Activated CD8-positive, alpha-beta T cell treated with anti-CD3 and anti-CD28 coated beads, Interleukin-2, amount 10 ng/mL, durations not matched to agents 7 days and 5 days (primary cell): ENCODE results near the gene IL20RB. TPM values are rescaled to one million over a fixed set of nuclear protein-coding genes. Genes with fewer than 3 reads are reported as not detected.

Source experiments
- ATAC-seq: fragments of 150-1000 bp; cut with Tn5 transposase; one replicate; pipeline ENCODE4 v1.10.0; 2021; ENCODE audit warnings: moderate library complexity
- CTCF ChIA-PET: fragments of 350-600 bp; sonication (Branson Sonifier 250); formaldehyde crosslinking; loops from one replicate; lab custom pipeline; 2021; ENCODE audit warnings: antibody characterized with exemption; lab: Charles Lee
- POLR2A ChIA-PET: fragments of 350-600 bp; sonication (Branson Sonifier 250); formaldehyde crosslinking; loops from one replicate; lab custom pipeline; 2021; ENCODE audit warnings: antibody characterized with exemption; lab: Charles Lee
- DNase-seq: peaks from one replicate; pipeline ENCODE4 v3.0.0-alpha.2; 2020
- H3K27ac Mint-ChIP-seq: one replicate; pipeline ENCODE4 v1.8.0; 2021; ENCODE audit warnings: mild to moderate bottlenecking, mixed read lengths
- H3K27me3 Mint-ChIP-seq: one replicate; pipeline ENCODE4 v1.8.0; 2021; ENCODE audit warnings: low read depth, mixed read lengths
- H3K36me3 Mint-ChIP-seq: one replicate; pipeline ENCODE4 v1.8.0; 2021; ENCODE audit warnings: low read depth, mixed read lengths
- H3K4me1 Mint-ChIP-seq: one replicate; pipeline ENCODE4 v1.8.0; 2021; ENCODE audit warnings: low read depth, mixed read lengths
- H3K4me3 Mint-ChIP-seq: one replicate; pipeline ENCODE4 v1.8.0; 2021; ENCODE audit warnings: mild to moderate bottlenecking, mixed read lengths
- H3K9me3 Mint-ChIP-seq: one replicate; pipeline ENCODE4 v1.8.0; 2022; ENCODE audit warnings: mixed read lengths; ENCODE audit not compliant: insufficient read depth
- total RNA-seq, 2 experiments: library from RNA; stranded (reverse); gene quantifications; one replicate each; pipeline ENCODE4 v1.2.3, GENCODE V29; 2021

IL20RB gene
- total RNA-seq, 2 experiments from 2014 or later: 1.6 to 2.1 TPM

- no peak for DNase-seq
- peaks cover 36% of the 10 kb centered on the region for H3K36me3 Mint-ChIP-seq
- H3K9me3 Mint-ChIP-seq: peaks cover 4% of the 10 kb centered on the region
- H3K4me1 Mint-ChIP-seq: peaks cover 20% of the 10 kb centered on the region
- no peaks in the 10 kb centered on the region for H3K27me3 Mint-ChIP-seq
- no peak overlapping the region for H3K27ac Mint-ChIP-seq
- no peak overlapping the region for H3K4me3 Mint-ChIP-seq
- CTCF ChIA-PET: no interaction called here
- ATAC-seq: no peak
- POLR2A ChIA-PET: interaction anchor here (1.1 kb wide), 1 partner anchor 67 kb away, joined by 3 read pairs; no protein-coding TSS in a partner anchor
Observed at GRCh38 chr3:136928240-136928639, 29.5 kb upstream of the IL20RB start.

DNA sequence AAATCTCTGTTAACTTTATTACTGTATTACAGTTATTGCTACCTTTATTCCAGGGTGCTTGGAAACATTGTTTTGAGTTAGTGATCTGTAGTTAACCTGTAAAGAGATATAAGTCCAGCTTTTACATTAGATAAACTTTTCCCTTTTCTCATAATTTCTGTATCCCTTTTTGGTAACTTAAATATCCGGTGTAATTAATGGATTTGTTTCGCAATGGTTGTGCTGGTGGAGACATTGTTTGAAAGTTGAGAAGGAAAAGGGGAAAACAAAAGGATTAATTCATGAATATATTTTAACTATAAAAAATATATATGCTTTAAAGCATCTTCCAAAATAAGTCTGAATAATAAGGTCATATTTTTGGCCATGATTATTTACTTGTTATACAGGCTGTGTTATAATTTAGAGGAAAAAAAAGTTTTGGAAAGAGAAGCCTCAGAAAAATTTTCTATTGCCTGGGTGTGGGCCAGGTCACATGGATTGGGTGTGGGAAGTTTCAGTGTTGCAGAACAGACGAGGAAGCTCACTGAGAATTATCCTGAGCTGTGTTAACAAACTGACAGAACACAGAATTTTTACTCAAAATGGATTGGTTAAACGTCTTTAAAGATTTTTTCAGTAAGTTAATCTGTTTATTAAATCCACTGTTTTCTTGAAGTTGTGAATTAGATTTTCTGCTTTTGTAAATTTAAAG lies 27.7 kb upstream of the IL20RB start:
- ChIA-PET CTCF (interaction anchor here (0.8 to 1.4 kb wide), 2 partner anchors 11 to 178 kb away, joined by 3 read pairs; no protein-coding TSS in a partner anchor), POLR2A (no interaction called here)
- no peak for ATAC-seq
- Mint-ChIP-seq H3K36me3 (peaks cover 49% of the 10 kb centered on the region), H3K9me3 (peaks cover 4% of the 10 kb centered on the region), H3K27ac (no peak overlapping the region), H3K4me1 (peaks cover 23% of the 10 kb centered on the region), H3K27me3 (no peaks in the 10 kb centered on the region), H3K4me3 (no peak overlapping the region)
- DNase-seq: no peak

- H3K9me3 Mint-ChIP-seq: peaks cover 4% of the 10 kb centered on the region
- H3K36me3 Mint-ChIP-seq: peaks cover 60% of the 10 kb centered on the region
- H3K27me3 Mint-ChIP-seq: no peaks in the 10 kb centered on the region
- H3K27ac Mint-ChIP-seq: no peak overlapping the region
- ChIA-PET POLR2A (no interaction called here), CTCF (interaction anchor here (1.4 kb wide), 1 partner anchor 12 kb away, joined by 3 read pairs; no protein-coding TSS in a partner anchor)
- ATAC-seq: no peak
- DNase-seq: no peak
- H3K4me3 Mint-ChIP-seq: no peak overlapping the region
- peaks cover 23% of the 10 kb centered on the region for H3K4me1 Mint-ChIP-seq
Observed at GRCh38 chr3:136931606-136932005, 26.2 kb upstream of the IL20RB start.

- Mint-ChIP-seq H3K9me3 (peaks cover 9% of the 10 kb centered on the region), H3K4me1 (peaks cover 23% of the 10 kb centered on the region), H3K36me3 (peaks cover 63% of the 10 kb centered on the region), H3K27me3 (no peaks in the 10 kb centered on the region), H3K27ac (no peak overlapping the region), H3K4me3 (no peak overlapping the region)
- ATAC-seq: no peak
- CTCF ChIA-PET: no interaction called here
- no peak for DNase-seq
- POLR2A ChIA-PET: no interaction called here
Observed at GRCh38 chr3:136932523-136932922, 25.3 kb upstream of the IL20RB start.

DNA sequence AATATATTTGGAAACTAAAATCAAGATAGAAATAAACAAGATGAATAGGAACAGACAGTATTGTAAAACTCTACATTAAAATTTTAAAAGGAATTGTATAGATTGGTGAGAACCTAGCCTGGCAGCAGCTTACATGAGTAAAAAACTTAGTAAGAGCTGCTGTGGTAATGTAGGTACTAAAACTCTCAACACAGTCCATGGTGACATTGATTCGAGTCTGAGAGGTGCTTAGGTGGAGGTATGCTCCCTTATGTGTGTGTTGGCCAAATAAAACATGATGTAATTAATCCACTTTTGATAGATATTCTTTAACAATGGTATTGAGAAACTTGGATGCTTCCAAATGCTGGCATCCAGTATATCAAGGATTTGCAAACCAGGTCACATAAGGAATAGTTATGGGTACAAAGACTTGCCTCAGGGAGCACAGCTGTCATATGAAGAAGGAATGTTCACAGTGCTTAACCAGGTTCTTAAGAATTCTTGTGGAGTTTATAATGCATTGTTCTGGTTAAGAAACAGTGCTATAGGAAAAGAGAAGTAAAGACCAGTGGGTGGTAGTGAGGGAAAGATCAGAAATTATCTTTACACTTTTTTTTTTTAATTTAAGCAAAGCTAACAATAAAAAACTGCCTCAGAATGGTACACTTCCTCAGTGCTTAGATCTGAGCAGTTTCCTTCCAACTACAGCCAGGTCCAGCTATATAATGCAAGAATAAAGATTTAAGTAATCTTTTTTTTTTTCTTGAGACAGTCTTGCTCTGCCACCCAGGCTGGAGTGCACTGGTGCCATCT lies 24.6 kb upstream of the IL20RB start:
- no peak for ATAC-seq
- ChIA-PET POLR2A (no interaction called here), CTCF (no interaction called here)
- H3K27ac Mint-ChIP-seq: no peak overlapping the region
- no peaks in the 10 kb centered on the region for H3K27me3 Mint-ChIP-seq
- DNase-seq: no peak
- H3K4me3 Mint-ChIP-seq: no peak overlapping the region
- peaks cover 5% of the 10 kb centered on the region for H3K9me3 Mint-ChIP-seq
- H3K4me1 Mint-ChIP-seq: peaks cover 25% of the 10 kb centered on the region
- H3K36me3 Mint-ChIP-seq: peaks cover 62% of the 10 kb centered on the region

DNA sequence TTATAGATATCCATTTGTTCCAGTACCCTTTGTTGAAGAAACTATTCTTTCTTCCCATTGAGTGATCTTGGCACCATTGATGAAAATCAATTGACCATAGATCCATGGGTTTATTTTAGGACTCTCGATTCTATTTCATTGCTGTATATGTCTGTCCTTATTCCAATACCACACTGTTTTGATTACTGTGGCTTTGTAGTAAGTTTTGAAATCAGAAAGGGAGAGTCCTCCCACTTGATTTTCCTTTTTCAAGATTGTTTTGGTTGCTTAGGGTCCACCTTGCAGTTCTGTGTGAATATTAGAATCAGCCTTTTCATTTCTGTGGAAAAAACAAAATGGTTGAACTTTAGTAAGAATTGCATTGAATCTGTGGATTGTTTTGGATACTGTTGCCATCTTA lies 20.6 kb upstream of the IL20RB start:
- Mint-ChIP-seq H3K4me3 (no peak overlapping the region), H3K4me1 (peaks cover 29% of the 10 kb centered on the region), H3K27me3 (no peaks in the 10 kb centered on the region), H3K27ac (no peak overlapping the region), H3K9me3 (peaks cover 5% of the 10 kb centered on the region), H3K36me3 (peaks cover 47% of the 10 kb centered on the region)
- DNase-seq (no peak), ATAC-seq (no peak)
- CTCF ChIA-PET: no interaction called here
- POLR2A ChIA-PET: no interaction called here

DNA sequence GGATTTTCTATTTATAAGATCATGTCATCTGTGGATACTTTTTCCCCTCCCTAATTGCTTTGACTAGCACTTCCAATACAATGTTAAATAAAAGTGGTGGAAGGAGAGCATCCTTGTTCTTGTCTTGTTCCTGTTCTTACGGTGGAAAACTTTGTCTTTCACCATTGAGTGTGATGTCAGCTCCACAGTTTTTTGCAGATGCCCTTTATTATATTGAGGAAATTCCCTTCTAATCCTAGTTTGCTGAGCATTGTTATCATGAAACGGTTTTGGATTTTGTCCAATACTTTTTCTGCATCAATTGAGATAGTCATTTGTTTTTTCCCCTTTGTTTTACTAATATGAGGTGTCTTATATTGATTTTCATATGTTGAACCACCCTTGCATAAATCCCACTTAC lies 19.9 kb upstream of the IL20RB start:
- Mint-ChIP-seq H3K4me3 (no peak overlapping the region), H3K27me3 (no peaks in the 10 kb centered on the region), H3K4me1 (peaks cover 31% of the 10 kb centered on the region), H3K36me3 (peaks cover 43% of the 10 kb centered on the region), H3K9me3 (peaks cover 5% of the 10 kb centered on the region), H3K27ac (no peak overlapping the region)
- ATAC-seq: no peak
- CTCF ChIA-PET: no interaction called here
- POLR2A ChIA-PET: interaction anchor here (1.3 kb wide), 1 partner anchor 76 kb away, joined by 6 read pairs; the partner anchor contains the start of gene NCK1
- no peak for DNase-seq

DNA sequence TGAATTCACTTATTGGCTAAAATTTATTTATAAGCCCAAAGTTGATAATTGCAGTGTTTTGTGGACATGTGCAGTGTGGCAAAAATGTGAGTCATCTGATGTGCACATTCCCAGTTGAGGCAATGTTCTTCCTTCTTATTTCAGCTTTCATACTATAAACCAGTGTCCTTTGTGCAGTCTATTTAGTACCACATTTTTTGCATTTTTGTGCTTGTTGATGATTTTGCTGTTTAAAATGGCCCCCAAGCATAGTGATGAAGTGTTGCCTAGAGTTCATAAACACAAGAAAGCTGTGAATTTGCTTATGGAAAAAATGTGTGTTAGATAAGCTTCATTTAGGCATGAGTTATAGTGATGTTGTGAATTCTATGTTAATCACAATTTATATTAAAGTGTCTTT lies 19.4 kb upstream of the IL20RB start:
- Mint-ChIP-seq H3K36me3 (peaks cover 40% of the 10 kb centered on the region), H3K4me1 (peaks cover 31% of the 10 kb centered on the region), H3K4me3 (no peak overlapping the region), H3K27ac (no peak overlapping the region), H3K27me3 (no peaks in the 10 kb centered on the region), H3K9me3 (peaks cover 5% of the 10 kb centered on the region)
- DNase-seq (no peak), ATAC-seq (no peak)
- CTCF ChIA-PET: interaction anchor here (0.5 to 1.7 kb wide), 3 partner anchors 76 to 94 kb away, joined by 3 to 7 read pairs (median 7); partner anchors contain the start of gene NCK1
- POLR2A ChIA-PET: interaction anchor here (1.3 kb wide), 1 partner anchor 76 kb away, joined by 6 read pairs; the partner anchor contains the start of gene NCK1

- H3K27me3 Mint-ChIP-seq: no peaks in the 10 kb centered on the region
- ChIA-PET POLR2A (no interaction called here), CTCF (interaction anchor here (1.7 kb wide), 2 partner anchors 75 to 78 kb away, joined by 7 read pairs; partner anchors contain the start of gene NCK1)
- no peak overlapping the region for H3K4me3 Mint-ChIP-seq
- DNase-seq (no peak), ATAC-seq (no peak)
- H3K36me3 Mint-ChIP-seq: peaks cover 32% of the 10 kb centered on the region
- no peak overlapping the region for H3K27ac Mint-ChIP-seq
- peaks cover 33% of the 10 kb centered on the region for H3K4me1 Mint-ChIP-seq
- H3K9me3 Mint-ChIP-seq: peaks cover 5% of the 10 kb centered on the region
Observed at GRCh38 chr3:136939489-136939888, 18.3 kb upstream of the IL20RB start.

DNA sequence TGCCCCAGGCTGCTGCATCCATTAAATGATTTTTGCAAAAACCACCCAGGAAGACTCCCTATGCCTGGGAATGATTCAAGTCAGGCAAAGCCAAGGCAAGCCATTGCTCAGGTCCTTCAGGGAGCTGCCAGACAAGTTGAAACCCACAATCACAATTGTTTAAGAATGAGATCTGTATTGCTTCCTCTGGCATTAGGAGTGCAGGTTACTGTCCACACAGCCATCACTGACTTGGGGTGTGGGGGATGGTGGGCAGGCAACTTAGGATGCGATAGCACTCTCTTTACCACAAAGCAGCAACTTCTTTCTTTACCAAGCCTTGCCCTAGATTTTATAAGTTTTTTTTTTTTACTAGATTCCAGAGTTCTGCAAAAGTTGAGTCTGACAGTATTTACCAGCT lies 15.0 kb upstream of the IL20RB start:
- Mint-ChIP-seq H3K27me3 (no peaks in the 10 kb centered on the region), H3K36me3 (peaks cover 23% of the 10 kb centered on the region)

GRCh38 chr3:136943436-136943835 lies 14.3 kb upstream of the IL20RB start:
- peaks cover 21% of the 10 kb centered on the region for H3K36me3 Mint-ChIP-seq
- CTCF ChIA-PET: interaction anchor here (0.9 kb wide), 1 partner anchor 8 kb away, joined by 3 read pairs; no protein-coding TSS in a partner anchor

More for the DNA sequence above, 15.0 kb upstream of the IL20RB start:
- Mint-ChIP-seq H3K4me3 (no peak overlapping the region), H3K27ac (no peak overlapping the region), H3K9me3 (no peaks in the 10 kb centered on the region), H3K4me1 (peaks cover 30% of the 10 kb centered on the region)
- no peak for ATAC-seq
- ChIA-PET CTCF (interaction anchor here (0.9 kb wide), 1 partner anchor 9 kb away, joined by 3 read pairs; no protein-coding TSS in a partner anchor), POLR2A (no interaction called here)
- no peak for DNase-seq

More at GRCh38 chr3:136943436-136943835, 14.3 kb upstream of the IL20RB start:
- ATAC-seq: no peak
- Mint-ChIP-seq H3K27me3 (no peaks in the 10 kb centered on the region), H3K9me3 (no peaks in the 10 kb centered on the region), H3K4me3 (no peak overlapping the region), H3K27ac (no peak overlapping the region), H3K4me1 (peaks cover 24% of the 10 kb centered on the region)
- DNase-seq: no peak
- POLR2A ChIA-PET: no interaction called here
